HG03108 (cell line): ENCODE results near the gene LRRC8A.
A peak's percentile ranks its signal among the peaks of the same experiment; 100 is the strongest.
"Not testable (repeated sequence)": the region's sequence is repeated elsewhere in the genome, so short reads cannot be mapped to it uniquely, and the experiment has no call there.

Experiments
- ATAC-seq: cut with Tn5 transposase; IDR thresholded peaks from one replicate; pipeline ENCODE4 v1.9.1; 2021; ENCODE audit warnings: moderate library complexity; ENCODE audit not compliant: unreplicated experiment

The LRRC8A gene

GRCh38 chr9:128863647-128864046 lies 18.3 kb upstream of the LRRC8A start:
- ATAC-seq: peak; percentile 52

- no peak for ATAC-seq
Observed at GRCh38 chr9:128870128-128870940, 11.6 kb upstream of the LRRC8A start.

- not testable (repeated sequence) for ATAC-seq
Observed at GRCh38 chr9:128870941-128871265, 11.0 kb upstream of the LRRC8A start.

GRCh38 chr9:128877852-128878251 lies 4.1 kb upstream of the LRRC8A start:
- ATAC-seq: no peak

- ATAC-seq: no peak
Observed at GRCh38 chr9:128882677-128883603, 1.0 kb downstream of the LRRC8A start.

GRCh38 chr9:128884164-128884563 lies 2.2 kb downstream of the LRRC8A start:
- ATAC-seq: no peak

- no peak for ATAC-seq
Observed at GRCh38 chr9:128885376-128885775, 3.4 kb downstream of the LRRC8A start.

- ATAC-seq: no peak
Observed at GRCh38 chr9:128885798-128886197, 3.9 kb downstream of the LRRC8A start.

GRCh38 chr9:128886211-128886891 lies 4.4 kb downstream of the LRRC8A start:
- no peak for ATAC-seq

GRCh38 chr9:128887049-128887448 lies 5.1 kb downstream of the LRRC8A start:
- no peak for ATAC-seq

- ATAC-seq: no peak
Observed at GRCh38 chr9:128887914-128888350, 6.0 kb downstream of the LRRC8A start.

GRCh38 chr9:128891321-128892220 lies 9.6 kb downstream of the LRRC8A start:
- no peak for ATAC-seq

GRCh38 chr9:128892221-128892921 lies 10.4 kb downstream of the LRRC8A start:
- ATAC-seq: no peak

- no peak for ATAC-seq
Observed at GRCh38 chr9:128893354-128893753, 11.4 kb downstream of the LRRC8A start.

GRCh38 chr9:128894764-128895163 lies 12.8 kb downstream of the LRRC8A start:
- no peak for ATAC-seq

GRCh38 chr9:128895556-128895955 lies 13.6 kb downstream of the LRRC8A start:
- ATAC-seq: no peak

- no peak for ATAC-seq
Observed at GRCh38 chr9:128898382-128898781, 16.4 kb downstream of the LRRC8A start.

- no peak for ATAC-seq
Observed at GRCh38 chr9:128898845-128899565, 17.1 kb downstream of the LRRC8A start.
